ENCODE results near the gene DHDH.
"Not testable (repeated sequence)": the region's sequence is repeated elsewhere in the genome, so short reads cannot be mapped to it uniquely, and the experiment has no call there.

The DHDH gene

DNA sequence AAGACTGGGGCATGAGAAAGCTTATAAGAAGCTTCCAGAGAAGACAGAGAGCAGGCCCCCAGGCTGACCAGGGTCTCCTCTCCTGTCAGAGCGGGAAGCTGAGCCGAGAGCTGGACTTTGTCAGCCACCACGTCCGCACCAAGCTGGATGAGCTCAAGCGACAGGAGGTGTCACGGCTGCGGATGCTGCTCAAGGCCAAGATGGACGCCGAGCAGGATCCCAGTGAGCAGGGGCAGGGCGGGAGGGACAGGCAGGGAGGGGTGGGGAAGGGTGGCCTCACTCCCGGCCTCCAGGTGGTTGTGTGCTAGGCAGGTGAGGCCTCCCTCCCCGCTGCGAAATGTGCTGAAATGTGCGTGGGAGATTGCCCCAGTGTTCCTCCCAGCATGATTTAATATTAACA lies 27.8 kb upstream of the DHDH start:
- TF ChIP-seq, protein P1, sequence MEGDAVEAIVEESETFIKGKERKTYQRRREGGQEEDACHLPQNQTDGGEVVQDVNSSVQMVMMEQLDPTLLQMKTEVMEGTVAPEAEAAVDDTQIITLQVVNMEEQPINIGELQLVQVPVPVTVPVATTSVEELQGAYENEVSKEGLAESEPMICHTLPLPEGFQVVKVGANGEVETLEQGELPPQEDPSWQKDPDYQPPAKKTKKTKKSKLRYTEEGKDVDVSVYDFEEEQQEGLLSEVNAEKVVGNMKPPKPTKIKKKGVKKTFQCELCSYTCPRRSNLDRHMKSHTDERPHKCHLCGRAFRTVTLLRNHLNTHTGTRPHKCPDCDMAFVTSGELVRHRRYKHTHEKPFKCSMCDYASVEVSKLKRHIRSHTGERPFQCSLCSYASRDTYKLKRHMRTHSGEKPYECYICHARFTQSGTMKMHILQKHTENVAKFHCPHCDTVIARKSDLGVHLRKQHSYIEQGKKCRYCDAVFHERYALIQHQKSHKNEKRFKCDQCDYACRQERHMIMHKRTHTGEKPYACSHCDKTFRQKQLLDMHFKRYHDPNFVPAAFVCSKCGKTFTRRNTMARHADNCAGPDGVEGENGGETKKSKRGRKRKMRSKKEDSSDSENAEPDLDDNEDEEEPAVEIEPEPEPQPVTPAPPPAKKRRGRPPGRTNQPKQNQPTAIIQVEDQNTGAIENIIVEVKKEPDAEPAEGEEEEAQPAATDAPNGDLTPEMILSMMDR (IDR thresholded peaks at IDR 0.05; ENCODE audit: control extremely low read depth, extremely low read depth, low read depth, missing control alignments) = no peak
- no peak for DNase-seq (ENCODE audit: extremely low spot score)
- ChIA-PET CTCF (interaction anchor here (1.0 to 1.5 kb wide), 2 partner anchors 14 to 48 kb away, joined by 3 to 4 read pairs; no protein-coding TSS in a partner anchor), POLR2A (no interaction called here)

DNA sequence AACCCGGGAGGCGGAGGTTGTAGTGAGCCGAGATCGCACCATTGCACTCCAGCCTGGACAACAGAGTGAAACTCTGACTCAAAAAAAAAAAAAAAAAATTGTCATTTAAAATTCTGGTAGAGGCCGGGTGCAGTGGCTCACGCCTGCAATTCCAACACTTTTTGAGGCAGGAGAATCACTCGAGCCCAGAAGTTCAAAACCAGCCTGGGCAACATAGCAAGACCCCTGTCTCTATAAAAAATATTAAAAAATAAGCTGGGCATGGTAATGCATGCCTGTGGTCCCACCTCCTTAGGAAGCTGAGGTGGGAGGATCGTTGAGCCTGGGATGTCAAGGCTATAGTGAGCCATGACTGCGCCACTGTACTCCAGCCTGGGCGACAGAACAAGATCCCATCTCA lies 27.2 kb upstream of the DHDH start:
- TF ChIP-seq, protein P1 (IDR thresholded peaks at IDR 0.05; ENCODE audit: control extremely low read depth, extremely low read depth, low read depth, missing control alignments) = no peak
- DNase-seq (ENCODE audit: extremely low spot score) = no peak
- CTCF ChIA-PET = interaction anchor here (1.0 kb wide), 1 partner anchor 13 kb away, joined by 4 read pairs; no protein-coding TSS in a partner anchor
- POLR2A ChIA-PET = interaction anchor here (0.7 kb wide), 1 partner anchor 9 kb away, joined by 4 read pairs; no protein-coding TSS in a partner anchor

DNA sequence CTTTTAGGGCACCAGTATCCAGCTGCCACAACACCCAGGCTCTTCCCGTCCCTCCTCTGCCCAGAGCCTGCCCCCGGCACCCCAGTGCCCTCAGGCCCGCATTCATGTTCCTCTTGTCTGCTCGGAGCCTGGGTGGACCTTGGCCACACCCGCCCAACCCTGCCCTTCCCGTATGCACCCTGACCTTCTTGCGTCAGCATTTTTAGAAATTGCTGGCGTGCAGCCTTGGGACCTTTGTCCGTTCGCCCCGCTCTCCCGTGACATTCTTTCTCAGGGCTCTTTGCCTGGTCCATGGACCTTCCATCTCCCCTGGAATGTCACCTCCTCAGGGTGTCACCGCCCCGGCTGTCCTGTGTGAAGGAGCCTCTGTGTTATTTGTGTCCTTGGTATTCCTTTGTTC lies 25.8 kb upstream of the DHDH start:
- TF ChIP-seq, protein P1 (IDR thresholded peaks at IDR 0.05; ENCODE audit: control extremely low read depth, extremely low read depth, low read depth, missing control alignments) = no peak
- POLR2A ChIA-PET = interaction anchor here (0.6 kb wide), 1 partner anchor 138 kb away, joined by 3 read pairs; no protein-coding TSS in a partner anchor
- CTCF ChIA-PET = no interaction called here
- no peak for DNase-seq (ENCODE audit: extremely low spot score)

DNA sequence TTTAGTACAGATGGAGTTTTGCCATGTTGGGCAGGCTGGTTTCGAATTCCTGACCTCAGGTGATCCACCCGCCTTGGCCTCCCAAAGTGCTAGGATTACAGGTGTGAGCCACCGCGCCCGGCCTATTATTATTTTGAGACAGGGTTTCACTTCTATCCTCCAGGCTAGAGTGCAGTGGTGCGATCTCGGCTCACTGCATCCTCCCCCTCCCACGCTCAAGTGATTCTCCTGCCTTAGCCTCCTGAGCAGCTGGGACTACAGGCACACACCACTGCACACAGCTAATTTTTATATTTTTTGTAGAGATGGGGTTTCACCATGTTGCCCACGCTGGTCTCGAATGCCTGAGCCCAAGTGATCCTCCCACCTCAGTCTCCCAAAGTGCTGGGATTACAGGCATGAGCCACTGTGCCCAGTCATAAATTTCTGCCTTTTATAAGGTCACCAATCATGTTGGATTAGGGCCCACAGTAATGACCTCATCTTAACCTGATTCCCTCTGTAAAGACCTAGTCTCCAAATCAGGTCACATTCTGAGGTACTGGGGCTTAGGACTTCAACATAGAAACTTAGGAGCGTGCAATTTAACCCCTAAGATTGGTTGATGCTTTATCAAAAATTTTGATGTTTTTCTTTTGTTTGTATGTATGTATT lies 23.9 kb upstream of the DHDH start:
- DNase-seq (ENCODE audit: extremely low spot score); POLR2A ChIA-PET; CTCF ChIA-PET: not testable (repeated sequence)

DNA sequence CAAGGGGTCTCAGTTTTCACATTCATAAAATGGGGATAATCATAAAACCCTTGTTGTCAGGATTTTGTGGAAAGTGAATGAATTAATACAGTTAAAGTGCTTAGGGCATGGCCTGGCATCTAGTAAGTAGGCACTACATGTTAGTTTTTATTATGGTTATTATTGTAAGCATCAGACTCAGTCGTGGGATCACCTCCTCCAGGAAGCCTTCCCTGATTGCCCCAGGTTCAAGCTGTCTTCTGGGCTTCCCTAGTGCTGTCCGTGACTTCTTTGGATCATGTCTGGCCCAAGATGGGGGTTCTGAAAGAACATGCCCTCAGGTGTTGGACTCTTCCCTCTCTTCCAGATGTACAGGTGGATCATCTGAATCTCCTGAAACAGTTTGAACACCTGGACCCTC lies 22.7 kb upstream of the DHDH start:
- CTCF ChIA-PET = interaction anchor here (0.9 kb wide), 1 partner anchor 34 kb away, joined by 3 read pairs; no protein-coding TSS in a partner anchor
- TF ChIP-seq, protein P1 (IDR thresholded peaks at IDR 0.05; ENCODE audit: control extremely low read depth, extremely low read depth, low read depth, missing control alignments) = no peak
- no peak for DNase-seq (ENCODE audit: extremely low spot score)
- POLR2A ChIA-PET = interaction anchor here (0.7 kb wide), 1 partner anchor 101 kb away, joined by 3 read pairs; no protein-coding TSS in a partner anchor

DNA sequence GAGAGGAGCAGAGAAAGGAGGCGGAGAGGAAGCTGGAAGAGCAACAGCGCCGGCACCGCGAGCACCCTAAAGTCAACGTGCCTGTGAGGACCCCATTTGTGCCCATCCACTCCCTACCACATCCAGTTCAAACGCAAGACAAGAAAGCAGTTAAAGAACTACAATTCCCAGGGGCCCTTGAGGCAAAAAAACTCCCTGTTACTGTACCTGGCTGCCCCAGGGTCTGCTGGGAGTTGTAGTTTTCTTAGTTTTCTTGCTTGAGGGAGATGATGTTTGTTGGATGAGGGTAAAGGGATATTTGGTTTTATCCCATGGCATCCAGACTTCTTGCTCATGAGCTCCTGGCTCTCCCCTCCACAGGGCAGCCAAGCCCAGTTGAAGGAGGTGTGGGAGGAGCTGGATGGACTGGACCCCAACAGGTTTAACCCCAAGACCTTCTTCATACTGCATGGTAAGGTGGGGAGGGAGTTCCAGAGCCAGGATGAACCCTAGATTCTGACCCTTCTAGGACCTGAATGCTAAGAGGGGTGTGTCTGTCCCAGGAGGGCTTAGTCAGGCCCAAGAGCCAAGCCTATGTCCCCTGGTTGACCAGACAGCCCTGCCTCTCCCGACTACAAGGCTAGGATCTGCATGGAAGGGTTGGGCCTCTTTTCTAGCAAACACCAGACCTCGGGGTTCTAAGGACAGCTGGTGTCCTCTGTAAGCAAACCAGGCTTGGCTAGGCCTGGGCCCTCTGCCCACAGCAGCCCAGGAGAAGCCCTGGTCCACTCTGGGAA lies 20.2 kb upstream of the DHDH start:
- ChIA-PET CTCF (no interaction called here), POLR2A (interaction anchor here (1.0 kb wide), 1 partner anchor 12 kb away, joined by 4 read pairs; no protein-coding TSS in a partner anchor)
- TF ChIP-seq, protein P1 (IDR thresholded peaks at IDR 0.05; ENCODE audit: control extremely low read depth, extremely low read depth, low read depth, missing control alignments) = no peak
- DNase-seq (ENCODE audit: extremely low spot score) = no peak

DNA sequence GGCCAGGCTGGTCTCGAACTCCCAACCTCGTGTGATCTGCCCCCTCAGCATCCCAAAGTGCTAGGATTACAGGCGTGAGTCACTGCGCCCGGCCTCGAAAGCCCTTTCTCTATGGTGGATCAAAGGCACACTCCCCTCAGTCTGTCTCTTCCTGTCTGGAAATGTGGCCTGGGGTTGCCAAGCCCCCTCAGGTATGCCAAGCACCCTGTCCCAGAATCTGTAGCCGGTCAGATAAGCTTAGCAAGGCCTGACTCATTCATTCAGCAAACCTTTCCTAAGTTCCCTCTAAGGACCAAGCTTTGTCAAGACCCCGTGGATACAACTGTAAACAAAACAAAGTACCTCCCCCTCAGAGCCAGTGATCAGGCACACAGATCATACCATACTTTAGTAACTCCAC lies 19.3 kb upstream of the DHDH start:
- TF ChIP-seq, protein P1 (IDR thresholded peaks at IDR 0.05; ENCODE audit: control extremely low read depth, extremely low read depth, low read depth, missing control alignments) = no peak
- DNase-seq (ENCODE audit: extremely low spot score) = no peak
- ChIA-PET CTCF (no interaction called here), POLR2A (no interaction called here)
